ENCODE measurements around the gene SLC11A2.

- TF ChIP-seq POLR2AphosphoS5 (IDR thresholded peaks at IDR 0.05; ENCODE audit: borderline replicate concordance, low read depth, low read length) (no peak), EZH2 (IDR thresholded peaks at IDR 0.05) (no peak)
Observed at GRCh38 chr12:51011955-51012354, 14.2 kb downstream of the SLC11A2 start.
